ENCODE data around the gene CROCC2.

Gene CROCC2

DNA sequence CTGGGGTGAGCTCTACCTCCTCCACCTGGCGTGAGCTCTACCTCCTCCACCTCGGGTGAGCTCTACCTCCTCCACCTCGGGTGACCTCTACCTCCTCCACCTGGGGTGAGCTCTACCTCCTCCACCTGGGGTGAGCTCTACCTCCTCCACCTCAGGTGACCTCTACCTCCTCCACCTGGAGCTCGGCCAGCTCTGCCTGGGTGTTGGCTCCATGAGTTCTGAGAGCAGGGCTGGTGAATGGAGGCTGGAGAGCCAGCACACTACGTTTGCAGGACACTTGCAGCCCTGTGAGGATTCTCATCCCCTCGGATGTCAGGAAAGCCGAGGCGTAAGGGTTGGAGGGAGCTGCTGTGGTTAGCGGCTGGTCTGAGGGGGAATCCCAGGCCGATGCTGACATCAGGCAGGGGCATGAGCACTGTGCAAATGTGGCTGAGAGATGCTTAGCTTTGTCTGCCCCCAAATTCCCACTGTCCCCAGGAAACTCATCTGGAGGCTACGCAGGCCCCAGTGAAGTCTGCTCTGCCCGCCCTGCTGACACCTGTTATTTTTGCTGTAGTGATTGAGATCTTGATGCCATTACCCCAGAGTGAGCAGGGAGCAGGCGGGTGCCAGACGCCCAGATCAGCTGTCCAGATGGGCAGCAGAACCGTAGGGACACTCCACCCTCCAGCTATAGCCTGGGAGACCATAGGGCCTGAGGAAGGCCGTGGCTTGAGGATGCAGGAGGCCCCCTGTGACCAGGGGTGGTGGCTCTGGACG, 3.3 kb downstream of the CROCC2 start:
- Histone ChIP-seq H3K36me3 (ENCODE audit: control insufficient read depth, insufficient read depth, low read length) (no peaks in the 10 kb centered on the region), H3K27me3 (replicated peaks; ENCODE audit: control insufficient read depth, insufficient read depth, low read length) (peaks cover 2% of the 10 kb centered on the region), H3K4me3 (replicated peaks; ENCODE audit: low read depth, low read length) (no peak overlapping the region)
- TF ChIP-seq, protein P1, sequence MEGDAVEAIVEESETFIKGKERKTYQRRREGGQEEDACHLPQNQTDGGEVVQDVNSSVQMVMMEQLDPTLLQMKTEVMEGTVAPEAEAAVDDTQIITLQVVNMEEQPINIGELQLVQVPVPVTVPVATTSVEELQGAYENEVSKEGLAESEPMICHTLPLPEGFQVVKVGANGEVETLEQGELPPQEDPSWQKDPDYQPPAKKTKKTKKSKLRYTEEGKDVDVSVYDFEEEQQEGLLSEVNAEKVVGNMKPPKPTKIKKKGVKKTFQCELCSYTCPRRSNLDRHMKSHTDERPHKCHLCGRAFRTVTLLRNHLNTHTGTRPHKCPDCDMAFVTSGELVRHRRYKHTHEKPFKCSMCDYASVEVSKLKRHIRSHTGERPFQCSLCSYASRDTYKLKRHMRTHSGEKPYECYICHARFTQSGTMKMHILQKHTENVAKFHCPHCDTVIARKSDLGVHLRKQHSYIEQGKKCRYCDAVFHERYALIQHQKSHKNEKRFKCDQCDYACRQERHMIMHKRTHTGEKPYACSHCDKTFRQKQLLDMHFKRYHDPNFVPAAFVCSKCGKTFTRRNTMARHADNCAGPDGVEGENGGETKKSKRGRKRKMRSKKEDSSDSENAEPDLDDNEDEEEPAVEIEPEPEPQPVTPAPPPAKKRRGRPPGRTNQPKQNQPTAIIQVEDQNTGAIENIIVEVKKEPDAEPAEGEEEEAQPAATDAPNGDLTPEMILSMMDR (IDR thresholded peaks at IDR 0.05; ENCODE audit: insufficient read depth, low read length, poor library complexity, severe bottlenecking) = no peak
- no peak for DNase-seq (ENCODE audit: extremely low read depth, insufficient read length)

DNA sequence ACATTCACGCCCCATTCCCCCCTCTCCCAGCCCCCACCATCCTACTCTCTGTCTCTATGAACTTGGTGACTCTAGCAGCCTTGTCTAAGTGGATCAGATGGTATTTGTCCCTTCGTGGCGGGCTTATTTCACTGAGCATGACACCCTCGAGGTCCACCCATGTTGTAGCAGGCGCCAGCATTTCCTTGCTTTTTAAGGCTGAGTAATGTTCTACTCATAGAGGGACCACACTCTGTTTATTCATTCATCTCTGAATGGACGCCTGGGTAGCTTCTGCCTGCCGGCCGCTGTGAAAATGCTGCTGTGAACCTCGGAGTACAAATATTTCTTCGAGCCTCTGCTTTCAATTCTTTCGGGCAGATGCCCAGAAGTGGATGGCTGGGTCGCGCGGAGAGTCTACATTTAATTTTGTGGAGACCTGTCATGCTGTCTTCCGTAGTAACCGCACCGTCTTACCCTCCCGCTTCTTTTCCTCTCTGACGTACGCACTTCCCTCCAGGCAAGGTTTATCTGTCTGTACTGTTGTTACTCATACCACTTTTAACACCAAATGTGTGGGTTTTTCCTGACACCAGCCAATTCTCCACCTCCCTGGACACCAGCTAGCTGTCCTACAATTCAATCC, 5.6 kb downstream of the CROCC2 start:
- Histone ChIP-seq H3K4me3 (replicated peaks; ENCODE audit: low read depth, low read length) (no peak overlapping the region), H3K27me3 (replicated peaks; ENCODE audit: control insufficient read depth, insufficient read depth, low read length) (peaks cover 1% of the 10 kb centered on the region; the same call in 1 of the 2 replicates), H3K36me3 (ENCODE audit: control insufficient read depth, insufficient read depth, low read length) (no peaks in the 10 kb centered on the region)
- DNase-seq (ENCODE audit: extremely low read depth, insufficient read length) = no peak
- TF ChIP-seq, protein P1 (IDR thresholded peaks at IDR 0.05; ENCODE audit: insufficient read depth, low read length, poor library complexity, severe bottlenecking) = no peak

DNA sequence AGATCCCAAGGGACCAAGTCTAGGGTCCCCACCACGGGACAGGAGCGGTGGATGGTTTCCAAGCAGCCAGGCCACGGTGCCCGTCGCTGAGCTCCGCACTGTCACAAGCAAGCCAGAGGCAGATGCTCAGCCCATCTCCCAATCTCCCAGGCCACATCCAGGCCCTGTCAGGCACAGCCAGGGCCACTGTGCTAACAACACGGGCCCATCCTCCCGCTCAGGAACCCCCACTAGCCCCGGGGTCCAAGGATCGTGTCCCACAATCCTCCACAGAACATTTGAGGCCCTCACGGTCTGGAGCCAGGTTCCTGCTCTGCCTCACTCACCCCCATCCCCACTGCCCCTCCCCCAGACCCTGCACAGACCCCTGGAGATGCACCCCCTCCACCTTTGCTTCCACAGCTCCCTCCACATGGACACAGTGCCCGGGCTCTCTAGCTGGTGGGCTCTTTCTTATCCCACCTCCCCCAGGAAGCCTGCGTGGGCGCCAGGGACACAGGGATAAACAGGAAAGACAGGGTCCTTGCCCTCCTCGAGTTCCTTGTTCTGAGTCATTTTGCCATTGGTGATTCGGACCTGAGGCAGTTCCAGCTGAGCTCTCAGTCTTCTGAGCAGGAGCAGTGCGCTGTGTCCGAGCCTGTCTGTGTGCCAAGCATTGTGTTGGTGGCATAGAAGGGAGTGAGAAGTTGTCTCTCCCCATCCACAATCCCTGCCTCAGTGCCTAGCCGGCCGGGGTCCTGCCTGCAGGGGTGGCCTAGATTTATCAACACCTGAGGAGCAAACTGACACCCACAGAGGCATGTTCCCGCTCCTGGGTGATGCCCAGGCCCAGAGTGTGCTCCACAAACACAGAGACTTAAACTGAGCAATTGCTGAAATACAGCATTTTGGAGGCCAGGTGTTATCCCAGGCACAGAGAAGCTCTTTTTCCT, 7.0 kb downstream of the CROCC2 start:
- TF ChIP-seq, protein P1 (IDR thresholded peaks at IDR 0.05; ENCODE audit: insufficient read depth, low read length, poor library complexity, severe bottlenecking) = no peak
- Histone ChIP-seq H3K4me3 (replicated peaks; ENCODE audit: low read depth, low read length) (no peak overlapping the region), H3K36me3 (ENCODE audit: control insufficient read depth, insufficient read depth, low read length) (no peaks in the 10 kb centered on the region), H3K27me3 (replicated peaks; ENCODE audit: control insufficient read depth, insufficient read depth, low read length) (peaks cover 1% of the 10 kb centered on the region; the same call in 1 of the 2 replicates)
- DNase-seq (ENCODE audit: extremely low read depth, insufficient read length) = no peak

DNA sequence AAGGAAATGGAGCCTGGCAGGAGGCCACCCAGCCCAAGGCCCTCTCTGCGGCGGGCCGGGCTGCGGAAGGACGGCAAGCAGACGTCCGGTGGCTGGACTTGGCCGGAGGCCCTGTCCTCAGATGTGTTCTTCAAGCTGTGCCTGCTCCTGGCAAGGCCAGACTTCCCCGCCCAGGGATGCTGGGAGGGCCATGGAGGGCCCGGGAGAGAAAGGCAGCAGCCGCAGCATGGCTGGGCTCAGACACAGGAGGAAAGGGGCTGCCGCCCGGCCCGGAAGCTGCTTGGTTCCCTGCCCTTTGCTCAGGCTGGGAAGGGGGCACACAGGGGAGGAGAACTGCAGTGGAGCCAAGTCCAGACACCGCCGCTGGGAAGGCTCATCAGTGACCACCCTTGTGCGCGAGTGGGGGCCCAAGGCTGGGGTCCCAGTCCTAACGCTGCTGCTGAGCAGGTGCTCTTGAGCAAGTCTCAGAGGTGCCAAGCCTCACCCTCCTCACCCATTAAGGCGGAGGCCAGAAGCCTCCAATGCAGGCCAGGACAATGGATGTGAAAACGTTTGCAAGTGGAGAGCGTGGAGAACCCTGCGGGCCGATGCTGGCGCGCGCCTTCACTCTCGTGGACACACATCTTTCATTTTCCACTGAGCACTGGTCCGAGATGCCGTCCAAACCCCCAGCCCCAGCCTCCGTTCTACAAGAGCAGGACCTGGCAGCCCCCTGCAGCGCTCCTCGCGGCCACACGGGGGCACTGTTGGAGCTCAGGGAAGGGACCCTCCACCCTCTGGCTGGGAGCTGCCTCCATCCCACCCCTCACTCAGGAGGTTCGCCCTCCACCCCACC, 7.9 kb downstream of the CROCC2 start:
- Histone ChIP-seq H3K4me3 (replicated peaks; ENCODE audit: low read depth, low read length) (no peak overlapping the region), H3K27me3 (replicated peaks; ENCODE audit: control insufficient read depth, insufficient read depth, low read length) (peaks cover 1% of the 10 kb centered on the region; the same call in 1 of the 2 replicates), H3K36me3 (ENCODE audit: control insufficient read depth, insufficient read depth, low read length) (no peaks in the 10 kb centered on the region)
- peak; percentile 41 for DNase-seq (ENCODE audit: extremely low read depth, insufficient read length)
- TF ChIP-seq, protein P1 (IDR thresholded peaks at IDR 0.05; ENCODE audit: insufficient read depth, low read length, poor library complexity, severe bottlenecking) = peak; percentile 96
